Raji (cell line): ENCODE measurements around the gene APOBEC3B.

ENCODE experiments used
- POLR2A ChIP-seq: IDR thresholded peaks from 2 replicates; pipeline ENCODE4 v1.6.1; 2011; ENCODE audit warnings: low read depth, low read length, control low read depth; ENCODE audit not compliant: insufficient read depth

The APOBEC3B gene

GRCh38 chr22:38981992-38982927 lies at the start of gene APOBEC3B:
APOBEC3B (plus strand) TSS chr22:38982347; CDS start chr22:38982454, 107 bp downstream.
- no peak for TF ChIP-seq POLR2A

- no peak for TF ChIP-seq POLR2A
These were observed 47.1 kb upstream of the APOBEC3B start for GRCh38 chr22:38935023-38935422.

GRCh38 chr22:38935616-38936015 lies 46.5 kb upstream of the APOBEC3B start:
- TF ChIP-seq POLR2A, result no peak

- TF ChIP-seq POLR2A, result no peak
These were observed 45.6 kb upstream of the APOBEC3B start for GRCh38 chr22:38936562-38936961.

- no peak for TF ChIP-seq POLR2A
These were observed 45.1 kb upstream of the APOBEC3B start for GRCh38 chr22:38937036-38937435.

GRCh38 chr22:38937541-38937940 lies 44.6 kb upstream of the APOBEC3B start:
- no peak for TF ChIP-seq POLR2A

- TF ChIP-seq POLR2A, result no peak
These were observed 43.9 kb upstream of the APOBEC3B start for GRCh38 chr22:38938221-38938620.

GRCh38 chr22:38938925-38939324 lies 43.2 kb upstream of the APOBEC3B start:
- no peak for TF ChIP-seq POLR2A

GRCh38 chr22:38940811-38941384 lies 41.2 kb upstream of the APOBEC3B start:
- no peak for TF ChIP-seq POLR2A

GRCh38 chr22:38941488-38941987 lies 40.6 kb upstream of the APOBEC3B start:
- no peak for TF ChIP-seq POLR2A

- TF ChIP-seq POLR2A, result no peak
These were observed 39.4 kb upstream of the APOBEC3B start for GRCh38 chr22:38942702-38943101.

- no peak for TF ChIP-seq POLR2A
These were observed 38.9 kb upstream of the APOBEC3B start for GRCh38 chr22:38943201-38943600.

- TF ChIP-seq POLR2A, result no peak
These were observed 38.3 kb upstream of the APOBEC3B start for GRCh38 chr22:38943882-38944281.

GRCh38 chr22:38944653-38945052 lies 37.5 kb upstream of the APOBEC3B start:
- TF ChIP-seq POLR2A, result no peak

GRCh38 chr22:38946771-38947170 lies 35.4 kb upstream of the APOBEC3B start:
- TF ChIP-seq POLR2A, result no peak
